ENCODE data around the gene FRMD4A.

Gene FRMD4A

DNA sequence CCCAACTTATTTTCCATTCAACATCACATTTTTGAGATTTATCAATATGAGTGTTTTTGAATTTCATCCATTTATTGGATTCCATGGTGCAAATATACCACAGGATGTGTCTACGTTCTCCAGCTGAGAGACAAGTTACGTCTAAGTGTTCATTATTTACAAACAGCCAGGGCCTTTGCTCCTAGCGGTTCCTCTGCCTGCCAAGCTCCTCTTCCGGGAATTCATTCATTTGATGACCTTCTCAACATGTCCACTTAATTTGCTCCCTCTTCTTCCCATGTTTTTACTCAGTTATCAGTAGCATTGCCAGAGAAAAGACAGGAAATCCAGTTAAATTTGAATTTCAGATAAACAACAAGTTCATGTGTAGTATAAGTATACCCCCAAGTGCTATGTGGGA lies 422.2 kb downstream of the FRMD4A start:
- peaks cover 13% of the 10 kb centered on the region for H3K27me3 ChIP-seq (ENCODE audit: insufficient read depth, low read length, poor library complexity)
- H3K9me3 ChIP-seq (ENCODE audit: insufficient read depth, low read length, severe bottlenecking) = no peaks in the 10 kb centered on the region
- ATAC-seq (ENCODE audit: insufficient read depth, low read depth) (no peak), DNase-seq (no peak)
- H3K79me2 ChIP-seq (ENCODE audit: insufficient read depth, low read length) = no peaks in the 10 kb centered on the region
- no peak overlapping the region for H3K4me3 ChIP-seq (ENCODE audit: low read depth in 1 of 2, low read length in 2 of 2)
- H3K27ac ChIP-seq (ENCODE audit: low read length) = no peak overlapping the region
- no peak overlapping the region for H3K4me2 ChIP-seq (ENCODE audit: insufficient read depth, low read length)
- H2AFZ ChIP-seq (ENCODE audit: low read depth, low read length) = no peak overlapping the region
- no peaks in the 10 kb centered on the region for H4K20me1 ChIP-seq (ENCODE audit: insufficient read depth, low read length)
- no peaks in the 10 kb centered on the region for H3K36me3 ChIP-seq (ENCODE audit: insufficient read depth, low read length)
- TF ChIP-seq CTCF (IDR thresholded peaks at IDR 0.05; ENCODE audit: borderline replicate concordance, extremely low read depth, low read length, poor library complexity, severe bottlenecking) (no peak), EZH2 (IDR thresholded peaks at IDR 0.05; ENCODE audit: borderline replicate concordance, low read depth, low read length, severe bottlenecking) (no peak)
- H3K9ac ChIP-seq (ENCODE audit: low read depth, low read length) = no peak overlapping the region
- no peaks in the 10 kb centered on the region for H3K4me1 ChIP-seq (ENCODE audit: insufficient read depth, low read length)

DNA sequence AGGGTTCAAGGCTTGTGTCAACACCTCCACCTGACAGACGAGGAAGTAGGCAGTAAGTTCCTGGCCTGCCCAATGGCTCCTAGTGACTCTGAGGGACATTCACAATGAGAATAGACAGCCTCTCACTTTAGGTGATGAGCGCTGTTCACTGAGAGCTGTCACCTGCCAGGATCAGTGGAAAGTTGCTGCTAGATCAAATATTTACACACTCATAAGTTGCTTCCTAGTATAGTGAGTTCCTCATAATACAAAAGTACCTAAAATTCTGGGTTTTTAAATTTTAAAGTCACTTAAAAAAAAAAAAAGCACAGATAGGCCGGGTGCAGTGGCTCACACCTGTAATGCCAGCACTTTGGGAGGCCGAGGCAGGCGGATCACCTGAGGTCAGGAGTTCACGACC lies 423.2 kb downstream of the FRMD4A start:
- ATAC-seq (ENCODE audit: insufficient read depth, low read depth) (no peak), DNase-seq (no peak)
- no peaks in the 10 kb centered on the region for H3K4me1 ChIP-seq (ENCODE audit: insufficient read depth, low read length)
- H3K4me2 ChIP-seq (ENCODE audit: insufficient read depth, low read length) = no peak overlapping the region
- H2AFZ ChIP-seq (ENCODE audit: low read depth, low read length) = no peak overlapping the region
- H3K36me3 ChIP-seq (ENCODE audit: insufficient read depth, low read length) = no peaks in the 10 kb centered on the region
- H3K27ac ChIP-seq (ENCODE audit: low read length) = no peak overlapping the region
- H3K9ac ChIP-seq (ENCODE audit: low read depth, low read length) = no peak overlapping the region
- no peaks in the 10 kb centered on the region for H4K20me1 ChIP-seq (ENCODE audit: insufficient read depth, low read length)
- no peak overlapping the region for H3K4me3 ChIP-seq (ENCODE audit: low read depth in 1 of 2, low read length in 2 of 2)
- no peaks in the 10 kb centered on the region for H3K9me3 ChIP-seq (ENCODE audit: insufficient read depth, low read length, severe bottlenecking)
- H3K27me3 ChIP-seq (ENCODE audit: insufficient read depth, low read length, poor library complexity) = peaks cover 13% of the 10 kb centered on the region
- no peak for TF ChIP-seq CTCF (IDR thresholded peaks at IDR 0.05; ENCODE audit: borderline replicate concordance, extremely low read depth, low read length, poor library complexity, severe bottlenecking)
- TF ChIP-seq EZH2 (IDR thresholded peaks at IDR 0.05; ENCODE audit: borderline replicate concordance, low read depth, low read length, severe bottlenecking) = no peak
- no peaks in the 10 kb centered on the region for H3K79me2 ChIP-seq (ENCODE audit: insufficient read depth, low read length)

GRCh38 chr10:13905281-13905680 lies 425.4 kb downstream of the FRMD4A start:
- Histone ChIP-seq H3K27me3 (ENCODE audit: insufficient read depth, low read length, poor library complexity) (peaks cover 12% of the 10 kb centered on the region), H3K9me3 (ENCODE audit: insufficient read depth, low read length, severe bottlenecking) (no peaks in the 10 kb centered on the region), H2AFZ (ENCODE audit: low read depth, low read length) (no peak overlapping the region), H3K79me2 (ENCODE audit: insufficient read depth, low read length) (no peaks in the 10 kb centered on the region), H3K4me1 (ENCODE audit: insufficient read depth, low read length) (no peaks in the 10 kb centered on the region), H3K36me3 (ENCODE audit: insufficient read depth, low read length) (no peaks in the 10 kb centered on the region), H4K20me1 (ENCODE audit: insufficient read depth, low read length) (no peaks in the 10 kb centered on the region), H3K4me2 (ENCODE audit: insufficient read depth, low read length) (no peak overlapping the region), H3K4me3 (ENCODE audit: low read depth in 1 of 2, low read length in 2 of 2) (no peak overlapping the region), H3K27ac (ENCODE audit: low read length) (no peak overlapping the region), H3K9ac (ENCODE audit: low read depth, low read length) (no peak overlapping the region)
- ATAC-seq (ENCODE audit: insufficient read depth, low read depth) (no peak), DNase-seq (no peak)
- TF ChIP-seq CTCF (IDR thresholded peaks at IDR 0.05; ENCODE audit: borderline replicate concordance, extremely low read depth, low read length, poor library complexity, severe bottlenecking) (no peak), EZH2 (IDR thresholded peaks at IDR 0.05; ENCODE audit: borderline replicate concordance, low read depth, low read length, severe bottlenecking) (no peak)

GRCh38 chr10:13904064-13904463 lies 426.7 kb downstream of the FRMD4A start:
- Histone ChIP-seq H2AFZ (ENCODE audit: low read depth, low read length) (no peak overlapping the region), H3K9ac (ENCODE audit: low read depth, low read length) (no peak overlapping the region), H3K27me3 (ENCODE audit: insufficient read depth, low read length, poor library complexity) (peaks cover 9% of the 10 kb centered on the region), H3K4me2 (ENCODE audit: insufficient read depth, low read length) (no peak overlapping the region), H3K4me3 (ENCODE audit: low read depth in 1 of 2, low read length in 2 of 2) (no peak overlapping the region), H3K27ac (ENCODE audit: low read length) (no peak overlapping the region), H3K4me1 (ENCODE audit: insufficient read depth, low read length) (no peaks in the 10 kb centered on the region), H3K79me2 (ENCODE audit: insufficient read depth, low read length) (no peaks in the 10 kb centered on the region), H4K20me1 (ENCODE audit: insufficient read depth, low read length) (no peaks in the 10 kb centered on the region), H3K9me3 (ENCODE audit: insufficient read depth, low read length, severe bottlenecking) (no peaks in the 10 kb centered on the region), H3K36me3 (ENCODE audit: insufficient read depth, low read length) (no peaks in the 10 kb centered on the region)
- TF ChIP-seq CTCF (IDR thresholded peaks at IDR 0.05; ENCODE audit: borderline replicate concordance, extremely low read depth, low read length, poor library complexity, severe bottlenecking) = no peak
- TF ChIP-seq EZH2 (IDR thresholded peaks at IDR 0.05; ENCODE audit: borderline replicate concordance, low read depth, low read length, severe bottlenecking) = no peak
- no peak for DNase-seq
- ATAC-seq (ENCODE audit: insufficient read depth, low read depth) = no peak
